MG63 (cell line): ENCODE measurements around the gene OTUD7B. TPM values are rescaled to one million over a fixed set of nuclear protein-coding genes. Genes with fewer than 3 reads are reported as not detected.

Source experiments
- DNase-seq: peaks from one replicate; pipeline ENCODE4 v3.0.0-alpha.2; 2020
- H3K27me3 ChIP-seq: fragments of 250-450 bp; sonication (Bioruptor Pico); 2 replicates; pipeline ENCODE4 v1.5.1; 2020; ENCODE audit warnings: mild to moderate bottlenecking, moderate library complexity
- H3K36me3 ChIP-seq: fragments of 250-450 bp; sonication (Bioruptor Pico); 2 replicates; pipeline ENCODE4 v1.5.1; 2020; ENCODE audit warnings: mild to moderate bottlenecking, moderate library complexity
- H3K4me3 ChIP-seq: fragments of 250-450 bp; sonication (Bioruptor Pico); 2 replicates; pipeline ENCODE4 v1.5.1; 2020; ENCODE audit warnings: mild to moderate bottlenecking, moderate library complexity
- H3K9me3 ChIP-seq: fragments of 250-450 bp; sonication (Bioruptor Pico); 2 replicates; pipeline ENCODE4 v1.5.1; 2020; ENCODE audit warnings: mild to moderate bottlenecking, moderate library complexity
- total RNA-seq: library from RNA; depleted of rRNA; stranded (reverse); fragments of >200 nt; shearing (Covaris generic); gene quantifications from 2 replicates; pipeline ENCODE4 v1.2.3, GENCODE V29; 2014; ENCODE audit warnings: low replicate concordance

OTUD7B gene
- total RNA-seq, 1 experiment from 2014 or later = 9.0 TPM

- peak overlapping the region; percentile 81 for H3K4me3 ChIP-seq
- H3K27me3 ChIP-seq = no peaks in the 10 kb centered on the region
- H3K36me3 ChIP-seq = peaks cover 21% of the 10 kb centered on the region
- DNase-seq = peak; percentile 83
- no peaks in the 10 kb centered on the region for H3K9me3 ChIP-seq
Measured at GRCh38 chr1:150009604-150010392, 728 bp downstream of the OTUD7B start.

- no peaks in the 10 kb centered on the region for H3K27me3 ChIP-seq
- no peak for DNase-seq
- H3K9me3 ChIP-seq = no peaks in the 10 kb centered on the region
- peaks cover 28% of the 10 kb centered on the region for H3K36me3 ChIP-seq
- peak overlapping the region; percentile 81 for H3K4me3 ChIP-seq
Measured at GRCh38 chr1:150008699-150009098, 1.8 kb downstream of the OTUD7B start.

GRCh38 chr1:150006881-150007421, 3.6 kb downstream of the OTUD7B start:
- Histone ChIP-seq H3K4me3 (no peak overlapping the region), H3K36me3 (peaks cover 39% of the 10 kb centered on the region), H3K9me3 (no peaks in the 10 kb centered on the region), H3K27me3 (no peaks in the 10 kb centered on the region)
- no peak for DNase-seq

GRCh38 chr1:150005606-150006005, 4.9 kb downstream of the OTUD7B start:
- Histone ChIP-seq H3K27me3 (no peaks in the 10 kb centered on the region), H3K9me3 (no peaks in the 10 kb centered on the region), H3K36me3 (peaks cover 40% of the 10 kb centered on the region), H3K4me3 (no peak overlapping the region)
- DNase-seq = no peak

- H3K36me3 ChIP-seq = peaks cover 57% of the 10 kb centered on the region
- H3K4me3 ChIP-seq = no peak overlapping the region
- H3K9me3 ChIP-seq = no peaks in the 10 kb centered on the region
- no peak for DNase-seq
- no peaks in the 10 kb centered on the region for H3K27me3 ChIP-seq
Measured at GRCh38 chr1:150003801-150004200, 6.7 kb downstream of the OTUD7B start.

- Histone ChIP-seq H3K36me3 (peaks cover 59% of the 10 kb centered on the region), H3K9me3 (no peaks in the 10 kb centered on the region), H3K4me3 (no peak overlapping the region), H3K27me3 (no peaks in the 10 kb centered on the region)
- DNase-seq = no peak
Measured at GRCh38 chr1:150002217-150002616, 8.3 kb downstream of the OTUD7B start.

GRCh38 chr1:150001415-150001814, 9.1 kb downstream of the OTUD7B start:
- DNase-seq = no peak
- Histone ChIP-seq H3K9me3 (no peaks in the 10 kb centered on the region), H3K4me3 (no peak overlapping the region), H3K36me3 (peaks cover 58% of the 10 kb centered on the region), H3K27me3 (no peaks in the 10 kb centered on the region)

- no peak for DNase-seq
- no peak overlapping the region for H3K4me3 ChIP-seq
- no peaks in the 10 kb centered on the region for H3K27me3 ChIP-seq
- H3K36me3 ChIP-seq = peaks cover 41% of the 10 kb centered on the region
- no peaks in the 10 kb centered on the region for H3K9me3 ChIP-seq
Measured at GRCh38 chr1:149997585-149998262, 12.8 kb downstream of the OTUD7B start.

GRCh38 chr1:149995927-149996326, 14.6 kb downstream of the OTUD7B start:
- no peak overlapping the region for H3K4me3 ChIP-seq
- no peaks in the 10 kb centered on the region for H3K9me3 ChIP-seq
- no peak for DNase-seq
- peaks cover 39% of the 10 kb centered on the region for H3K36me3 ChIP-seq
- H3K27me3 ChIP-seq = no peaks in the 10 kb centered on the region

GRCh38 chr1:149993764-149994163, 16.8 kb downstream of the OTUD7B start:
- no peaks in the 10 kb centered on the region for H3K9me3 ChIP-seq
- no peak overlapping the region for H3K4me3 ChIP-seq
- no peak for DNase-seq
- H3K36me3 ChIP-seq = peaks cover 20% of the 10 kb centered on the region
- H3K27me3 ChIP-seq = no peaks in the 10 kb centered on the region

GRCh38 chr1:149993181-149993580, 17.3 kb downstream of the OTUD7B start:
- Histone ChIP-seq H3K4me3 (no peak overlapping the region), H3K27me3 (no peaks in the 10 kb centered on the region), H3K9me3 (no peaks in the 10 kb centered on the region), H3K36me3 (peaks cover 20% of the 10 kb centered on the region)
- no peak for DNase-seq

- no peak for DNase-seq
- Histone ChIP-seq H3K27me3 (no peaks in the 10 kb centered on the region), H3K4me3 (no peak overlapping the region), H3K36me3 (no peaks in the 10 kb centered on the region), H3K9me3 (no peaks in the 10 kb centered on the region)
Measured at GRCh38 chr1:149987297-149987595, 23.3 kb downstream of the OTUD7B start.

GRCh38 chr1:149986486-149987296, 23.8 kb downstream of the OTUD7B start:
- Histone ChIP-seq H3K9me3 (no peaks in the 10 kb centered on the region), H3K4me3 (no peak overlapping the region), H3K27me3 (no peaks in the 10 kb centered on the region), H3K36me3 (no peaks in the 10 kb centered on the region)
- no peak for DNase-seq

GRCh38 chr1:149979972-149980540, 30.5 kb downstream of the OTUD7B start:
- DNase-seq = no peak
- Histone ChIP-seq H3K36me3 (peaks cover 24% of the 10 kb centered on the region), H3K27me3 (no peaks in the 10 kb centered on the region), H3K4me3 (no peak overlapping the region), H3K9me3 (no peaks in the 10 kb centered on the region)

GRCh38 chr1:149979245-149979971, 31.1 kb downstream of the OTUD7B start:
- DNase-seq = no peak
- no peaks in the 10 kb centered on the region for H3K27me3 ChIP-seq
- H3K9me3 ChIP-seq = no peaks in the 10 kb centered on the region
- peaks cover 27% of the 10 kb centered on the region for H3K36me3 ChIP-seq
- H3K4me3 ChIP-seq = no peak overlapping the region

GRCh38 chr1:149978547-149979023, 31.9 kb downstream of the OTUD7B start:
- Histone ChIP-seq H3K9me3 (no peaks in the 10 kb centered on the region), H3K36me3 (peaks cover 32% of the 10 kb centered on the region), H3K27me3 (no peaks in the 10 kb centered on the region), H3K4me3 (no peak overlapping the region)
- no peak for DNase-seq
